IMR-90 (cell line): ENCODE data around the gene ANO9. TPM values are rescaled to one million over a fixed set of nuclear protein-coding genes. Genes with fewer than 3 reads are reported as not detected.

Source experiments
- ATAC-seq: fragments of 200-7000 bp; cut with Tn5 transposase; 2 replicates; pipeline ENCODE4 v1.9.1; 2020; ENCODE audit warnings: low read depth, mild to moderate bottlenecking, moderate library complexity
- BruUV-seq: library from RNA; stranded (reverse); fragments of 400-500 nt; replicated peaks from 2 replicates; lab custom pipeline; 2021; lab: Mats Ljungman, UMichigan
- CTCF ChIA-PET: fragments of 300-600 bp; formaldehyde crosslinking; extraction: SDS; loops from one replicate; lab custom pipeline; 2021; ENCODE audit warnings: antibody characterized with exemption; lab: Yijun Ruan, JAX
- POLR2A ChIA-PET: fragments of 300-600 bp; sonication (Branson Sonifier 250); formaldehyde crosslinking; loops from one replicate; lab custom pipeline; 2022; ENCODE audit warnings: antibody characterized with exemption; ENCODE audit not compliant: unreplicated experiment; lab: Charles Lee
- DNase-seq: peaks from one replicate; pipeline ENCODE4 v3.0.0; 2013
- H2AFZ ChIP-seq: replicated peaks from 2 replicates; pipeline ENCODE3; 2013; ENCODE audit warnings: low read length, mild to moderate bottlenecking; ENCODE audit not compliant: poor library complexity
- H2AK5ac ChIP-seq: 2 replicates; pipeline ENCODE4 v1.6.1; 2013; ENCODE audit warnings: low read depth, low read length, inconsistent platforms
- H2AK9ac ChIP-seq: replicated peaks from 2 replicates; pipeline ENCODE3; 2013; ENCODE audit warnings: mild to moderate bottlenecking, low read depth, low read length, moderate library complexity; ENCODE audit not compliant: poor library complexity
- H2BK120ac ChIP-seq: 2 replicates; pipeline ENCODE4 v1.6.1; 2013; ENCODE audit warnings: low read depth, low read length, inconsistent platforms
- H2BK15ac ChIP-seq: 3 replicates; pipeline ENCODE4 v1.6.1; 2013; ENCODE audit warnings: low read depth, low read length, inconsistent platforms
- H2BK20ac ChIP-seq: 2 replicates; pipeline ENCODE4 v1.6.1; 2013; ENCODE audit warnings: low read depth, mild to moderate bottlenecking, inconsistent platforms, low read length, moderate library complexity
- H2BK5ac ChIP-seq: 2 replicates; pipeline ENCODE4 v1.6.1; 2013; ENCODE audit warnings: mild to moderate bottlenecking, low read depth, low read length, inconsistent platforms; ENCODE audit not compliant: poor library complexity, severe bottlenecking
- H3K14ac ChIP-seq: replicated peaks from 2 replicates; pipeline ENCODE4 v1.6.1; 2013; ENCODE audit warnings: low read depth, low read length, inconsistent platforms
- H3K18ac ChIP-seq: 2 replicates; pipeline ENCODE4 v1.6.1; 2013; ENCODE audit warnings: low read depth, low read length, control low read depth
- H3K23ac ChIP-seq: 2 replicates; pipeline ENCODE4 v1.6.1; 2013; ENCODE audit warnings: low read depth, low read length, inconsistent platforms
- H3K27ac ChIP-seq: 2 replicates; pipeline ENCODE4 v1.5.1; 2013; ENCODE audit warnings: mild to moderate bottlenecking, control low read depth, low read length; ENCODE audit not compliant: insufficient read depth
- H3K27me3 ChIP-seq: 2 replicates; pipeline ENCODE4 v1.6.1; 2013; ENCODE audit warnings: low read length; ENCODE audit not compliant: control insufficient read depth, insufficient read depth
- H3K36me3 ChIP-seq: 2 replicates; pipeline ENCODE4 v1.6.1; 2013; ENCODE audit warnings: low read length, mixed read lengths; ENCODE audit not compliant: control insufficient read depth, insufficient read depth
- H3K4ac ChIP-seq: 2 replicates; pipeline ENCODE4 v1.6.1; 2013; ENCODE audit warnings: low read depth, low read length, inconsistent platforms
- H3K4me1 ChIP-seq: 2 replicates; pipeline ENCODE4 v1.6.1; 2013; ENCODE audit warnings: low read length, mixed read lengths; ENCODE audit not compliant: control insufficient read depth, insufficient read depth
- H3K4me2 ChIP-seq: 2 replicates; pipeline ENCODE4 v1.6.1; 2013; ENCODE audit warnings: low read depth, mild to moderate bottlenecking, control low read depth, low read length, moderate library complexity
- H3K4me3 ChIP-seq: 2 replicates; pipeline ENCODE4 v1.5.1; 2013; ENCODE audit warnings: low read depth, mild to moderate bottlenecking, control low read depth, low read length, moderate library complexity; ENCODE audit not compliant: insufficient read depth
- H3K56ac ChIP-seq: 2 replicates; pipeline ENCODE4 v1.6.1; 2013; ENCODE audit warnings: low read length, inconsistent platforms; ENCODE audit not compliant: insufficient read depth; ENCODE audit errors: extremely low read depth
- H3K79me1 ChIP-seq, 2 experiments: 2 replicates each; pipeline ENCODE4 v1.6.1; 2013; ENCODE audit warnings: low read length in 2 of 2, inconsistent platforms in 1 of 2, low read depth in 1 of 2
- H3K9ac ChIP-seq: 2 replicates; pipeline ENCODE4 v1.6.1; 2013; ENCODE audit warnings: low read depth, low read length, control low read depth
- H3K9me1 ChIP-seq: 2 replicates; pipeline ENCODE4 v1.6.1; 2013; ENCODE audit warnings: low read length, inconsistent platforms; ENCODE audit not compliant: insufficient read depth
- H3K9me3 ChIP-seq: 2 replicates; pipeline ENCODE4 v1.6.1; 2013; ENCODE audit warnings: low read length; ENCODE audit not compliant: control insufficient read depth, insufficient read depth
- H4K20me1 ChIP-seq: 2 replicates; pipeline ENCODE4 v1.6.1; 2013; ENCODE audit warnings: low read length, inconsistent platforms; ENCODE audit not compliant: insufficient read depth
- H4K5ac ChIP-seq: 2 replicates; pipeline ENCODE4 v1.6.1; 2013; ENCODE audit warnings: mild to moderate bottlenecking, low read depth, low read length, control low read depth
- H4K8ac ChIP-seq, 2 experiments: 2 replicates each; pipeline ENCODE4 v1.6.1; 2013; ENCODE audit warnings: low read depth in 2 of 2, low read length in 2 of 2, control low read depth in 1 of 2, inconsistent platforms in 1 of 2
- H4K91ac ChIP-seq: 2 replicates; pipeline ENCODE4 v1.6.1; 2013; ENCODE audit warnings: low read depth, low read length, inconsistent platforms; ENCODE audit not compliant: insufficient read depth
- BHLHE40 ChIP-seq: fragments of 150-350 bp; IDR thresholded peaks from 2 replicates; pipeline ENCODE4 v1.6.1; 2016; ENCODE audit warnings: mild to moderate bottlenecking, low read depth, low read length
- CEBPB ChIP-seq: IDR thresholded peaks from 2 replicates; pipeline ENCODE4 v1.6.1; 2012; ENCODE audit warnings: low read depth, low read length, improper control_type of control experiment
- CHD1 ChIP-seq: IDR thresholded peaks from 2 replicates; pipeline ENCODE4 v1.6.1; 2012; ENCODE audit warnings: low read depth, low read length, improper control_type of control experiment
- FOS ChIP-seq: fragments of 150-350 bp; IDR thresholded peaks from 2 replicates; pipeline ENCODE4 v1.6.1; 2016; ENCODE audit warnings: low read depth, low read length
- MAFK ChIP-seq: IDR thresholded peaks from 2 replicates; pipeline ENCODE4 v1.6.1; 2012; ENCODE audit warnings: low read depth, low read length, improper control_type of control experiment
- MAZ ChIP-seq: IDR thresholded peaks from 2 replicates; pipeline ENCODE4 v1.6.1; 2012; ENCODE audit warnings: low read depth, mild to moderate bottlenecking, low read length, improper control_type of control experiment, moderate library complexity, borderline replicate concordance
- MXI1 ChIP-seq: IDR thresholded peaks from 2 replicates; pipeline ENCODE4 v1.6.1; 2012; ENCODE audit warnings: low read depth, mild to moderate bottlenecking, low read length, moderate library complexity, borderline replicate concordance
- POLR2A ChIP-seq: IDR thresholded peaks from 2 replicates; pipeline ENCODE4 v1.6.1; 2012; ENCODE audit warnings: mild to moderate bottlenecking, low read depth, low read length
- RAD21 ChIP-seq: IDR thresholded peaks from 2 replicates; pipeline ENCODE4 v1.6.1; 2012; ENCODE audit warnings: low read length, improper control_type of control experiment
- RCOR1 ChIP-seq: IDR thresholded peaks from 2 replicates; pipeline ENCODE4 v1.6.1; 2012; ENCODE audit warnings: mild to moderate bottlenecking, low read length, improper control_type of control experiment; ENCODE audit not compliant: insufficient replicate concordance
- RFX5 ChIP-seq: IDR thresholded peaks from 2 replicates; pipeline ENCODE4 v1.8.0; 2012; ENCODE audit warnings: low read depth, mild to moderate bottlenecking, low read length, moderate library complexity
- SMC3 ChIP-seq: fragments of 150-350 bp; IDR thresholded peaks from 2 replicates; pipeline ENCODE4 v1.6.1; 2016; ENCODE audit warnings: low read depth, mild to moderate bottlenecking, antibody characterized with exemption, low read length, moderate library complexity
- USF2 ChIP-seq: fragments of 150-350 bp; IDR thresholded peaks from 2 replicates; pipeline ENCODE4 v1.6.1; 2017; ENCODE audit warnings: mild to moderate bottlenecking, antibody characterized with exemption, low read length, low read depth
- WGBS, 2 experiments: methylation state at CpG; one replicate each; pipeline versions ENCODE4 v1.1.5 to v1.1.7; 2013; ENCODE audit warnings: missing lambda C conversion rate in 2 of 2; ENCODE audit not compliant: insufficient read length in 1 of 2; ENCODE audit errors: extremely low coverage in 2 of 2; 5-methylcytosine and 5-hydroxymethylcytosine counted together
- dilution Hi-C: fragments of 300-500 bp; cut with HindIII; formaldehyde crosslinking; loops from one replicate; pipeline ENCODE4 v1.14.3; 2018; ENCODE audit warnings: low sequenced_read_pairs; ENCODE audit not compliant: unreplicated experiment
- in situ Hi-C: fragments of 300-500 bp; cut with MboI; formaldehyde crosslinking; loops from 3 replicates; pipeline ENCODE4 v1.14.3; 2019; ENCODE audit warnings: low sequenced_read_pairs, inconsistent platforms, mixed read lengths
- intact Hi-C: fragments of 100-400 bp; cut with micrococcal nuclease; formaldehyde crosslinking; loops from 2 replicates; pipeline ENCODE4 v1.10.0; 2022
- polyA plus RNA-seq, 3 experiments: library from polyadenylated mRNA; depleted of rRNA; stranded (reverse); fragments of >200 nt; gene quantifications; 2 replicates each; pipeline ENCODE4 v1.2.3, GENCODE V29; 2012; ENCODE audit warnings: low replicate concordance in 1 of 3
- total RNA-seq: library from RNA; depleted of rRNA; stranded (reverse); fragments of >200 nt; gene quantifications from 2 replicates; pipeline ENCODE4 v1.2.3, GENCODE V29; 2012
- TF ChIP-seq, protein P1 (sequence below): conservative IDR thresholded peaks from 2 replicates; pipeline ENCODE4 v1.5.1; 2012; ENCODE audit warnings: mild to moderate bottlenecking, low read depth, low read length, improper control_type of control experiment

Gene ANO9
- total and polyA plus RNA-seq, 2 of the 4 experiments (the other 2 are of a cell fraction): not detected

- H3K9ac ChIP-seq: no peak overlapping the region
- TF ChIP-seq USF2 (no peak), FOS (no peak), SMC3 (no peak), RCOR1 (no peak), MXI1 (no peak), RAD21 (no peak), CHD1 (no peak), CEBPB (no peak), POLR2A (no peak), RFX5 (no peak), MAZ (no peak), BHLHE40 (no peak), MAFK (no peak)
- TF ChIP-seq, protein P1, sequence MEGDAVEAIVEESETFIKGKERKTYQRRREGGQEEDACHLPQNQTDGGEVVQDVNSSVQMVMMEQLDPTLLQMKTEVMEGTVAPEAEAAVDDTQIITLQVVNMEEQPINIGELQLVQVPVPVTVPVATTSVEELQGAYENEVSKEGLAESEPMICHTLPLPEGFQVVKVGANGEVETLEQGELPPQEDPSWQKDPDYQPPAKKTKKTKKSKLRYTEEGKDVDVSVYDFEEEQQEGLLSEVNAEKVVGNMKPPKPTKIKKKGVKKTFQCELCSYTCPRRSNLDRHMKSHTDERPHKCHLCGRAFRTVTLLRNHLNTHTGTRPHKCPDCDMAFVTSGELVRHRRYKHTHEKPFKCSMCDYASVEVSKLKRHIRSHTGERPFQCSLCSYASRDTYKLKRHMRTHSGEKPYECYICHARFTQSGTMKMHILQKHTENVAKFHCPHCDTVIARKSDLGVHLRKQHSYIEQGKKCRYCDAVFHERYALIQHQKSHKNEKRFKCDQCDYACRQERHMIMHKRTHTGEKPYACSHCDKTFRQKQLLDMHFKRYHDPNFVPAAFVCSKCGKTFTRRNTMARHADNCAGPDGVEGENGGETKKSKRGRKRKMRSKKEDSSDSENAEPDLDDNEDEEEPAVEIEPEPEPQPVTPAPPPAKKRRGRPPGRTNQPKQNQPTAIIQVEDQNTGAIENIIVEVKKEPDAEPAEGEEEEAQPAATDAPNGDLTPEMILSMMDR: no peak
- intact Hi-C loops: no loop called here
- H3K4me3 ChIP-seq: no peak overlapping the region
- peaks cover 0 to 4% of the 10 kb centered on the region in 2 experiments; a peak in 1 of 4 replicates for H3K79me1 ChIP-seq
- no peak overlapping the region for H2BK15ac ChIP-seq
- no peak overlapping the region for H3K18ac ChIP-seq
- H2AK9ac ChIP-seq: no peak overlapping the region
- peaks cover 18% of the 10 kb centered on the region for H3K4me1 ChIP-seq
- H3K56ac ChIP-seq: no peak overlapping the region
- no peak overlapping the region for H4K91ac ChIP-seq
- H4K20me1 ChIP-seq: no peaks in the 10 kb centered on the region
- no peak overlapping the region for H3K14ac ChIP-seq
- no peak overlapping the region for H2BK20ac ChIP-seq
- H2AFZ ChIP-seq: no peak overlapping the region
- H3K4me2 ChIP-seq: no peak overlapping the region
- no peak overlapping the region for H3K4ac ChIP-seq
- ATAC-seq: no peak
- 0 out of 2 replicates have a peak overlapping the region, but pooled peaks have one; percentile 16 for H2AK5ac ChIP-seq
- no peak overlapping the region for H3K27ac ChIP-seq
- WGBS, 2 experiments: 86% methylated on average over 21 of the region's 38 CpGs; no CpG with 5 or more reads in 1 of the 2 experiments
- H4K8ac ChIP-seq: no peak overlapping the region
- H2BK120ac ChIP-seq: no peak overlapping the region
- DNase-seq: no peak
- peaks cover 3% of the 10 kb centered on the region for H3K9me1 ChIP-seq
- H3K36me3 ChIP-seq: no peaks in the 10 kb centered on the region
- no peak overlapping the region for H3K23ac ChIP-seq
- ChIA-PET CTCF (no interaction called here), POLR2A (interaction anchor here (1.3 kb wide), 1 partner anchor 15 kb away, joined by 4 read pairs; no protein-coding TSS in a partner anchor)
- no TSS peak for BruUV-seq
- no peak overlapping the region for H4K5ac ChIP-seq
- dilution Hi-C loops: no loop called here
- H2BK5ac ChIP-seq: no peak overlapping the region
- in situ Hi-C loops: no loop called here
- peaks cover 2% of the 10 kb centered on the region; the same call in 1 of the 2 replicates for H3K9me3 ChIP-seq
- peaks cover 8% of the 10 kb centered on the region; the same call in 1 of the 2 replicates for H3K27me3 ChIP-seq
Measured at GRCh38 chr11:391117-392017, 50.4 kb downstream of the ANO9 start.
